Measurements from ENCODE around the gene AGTPBP1.
"Not testable (repeated sequence)": the region's sequence is repeated elsewhere in the genome, so short reads cannot be mapped to it uniquely, and the experiment has no call there.

AGTPBP1 gene

GRCh38 chr9:85631809-85632208 lies 109.9 kb downstream of the AGTPBP1 start:
- DNase-seq (ENCODE audit: low spot score) = no peak

- no peak for DNase-seq (ENCODE audit: low spot score)
Observed at GRCh38 chr9:85630676-85631075, 111.1 kb downstream of the AGTPBP1 start.

GRCh38 chr9:85617141-85617670 lies 124.5 kb downstream of the AGTPBP1 start:
- DNase-seq (ENCODE audit: low spot score) = no peak

- no peak for DNase-seq (ENCODE audit: low spot score)
Observed at GRCh38 chr9:85615792-85616191, 126.0 kb downstream of the AGTPBP1 start.

GRCh38 chr9:85610074-85610860 lies 131.5 kb downstream of the AGTPBP1 start:
- peak; percentile 66 for DNase-seq (ENCODE audit: low spot score)

GRCh38 chr9:85605905-85606304 lies 135.8 kb downstream of the AGTPBP1 start:
- no peak for DNase-seq (ENCODE audit: low spot score)

GRCh38 chr9:85603936-85604335 lies 137.8 kb downstream of the AGTPBP1 start:
- no peak for DNase-seq (ENCODE audit: low spot score)

GRCh38 chr9:85602742-85603141 lies 139.0 kb downstream of the AGTPBP1 start:
- DNase-seq (ENCODE audit: low spot score) = no peak

- DNase-seq (ENCODE audit: low spot score) = no peak
Observed at GRCh38 chr9:85600675-85601263, 141.0 kb downstream of the AGTPBP1 start.

GRCh38 chr9:85599540-85600105 lies 142.1 kb downstream of the AGTPBP1 start:
- DNase-seq (ENCODE audit: low spot score) = no peak

GRCh38 chr9:85594316-85594715 lies 147.4 kb downstream of the AGTPBP1 start:
- DNase-seq (ENCODE audit: low spot score) = no peak

- no peak for DNase-seq (ENCODE audit: low spot score)
Observed at GRCh38 chr9:85586684-85587083, 155.1 kb downstream of the AGTPBP1 start.

GRCh38 chr9:85577353-85577952 lies 164.3 kb downstream of the AGTPBP1 start:
- no peak for DNase-seq (ENCODE audit: low spot score)

GRCh38 chr9:85575868-85576267 lies 165.9 kb downstream of the AGTPBP1 start:
- DNase-seq (ENCODE audit: low spot score) = no peak

GRCh38 chr9:85573546-85573945 lies 168.2 kb downstream of the AGTPBP1 start:
- not testable (repeated sequence) for DNase-seq (ENCODE audit: low spot score)

- not testable (repeated sequence) for DNase-seq (ENCODE audit: low spot score)
Observed at GRCh38 chr9:85572917-85573316, 168.8 kb downstream of the AGTPBP1 start.

GRCh38 chr9:85569988-85570387 lies 171.8 kb downstream of the AGTPBP1 start:
- DNase-seq (ENCODE audit: low spot score) = no peak

- DNase-seq (ENCODE audit: low spot score) = no peak
Observed at GRCh38 chr9:85559526-85559925, 182.2 kb downstream of the AGTPBP1 start.

- DNase-seq (ENCODE audit: low spot score) = no peak
Observed at GRCh38 chr9:85554349-85554748, 187.4 kb downstream of the AGTPBP1 start.

GRCh38 chr9:85553475-85553874 lies 188.3 kb downstream of the AGTPBP1 start:
- no peak for DNase-seq (ENCODE audit: low spot score)

- DNase-seq (ENCODE audit: low spot score) = no peak
Observed at GRCh38 chr9:85547599-85547998, 194.2 kb downstream of the AGTPBP1 start.

- DNase-seq (ENCODE audit: low spot score) = no peak
Observed at GRCh38 chr9:85543196-85543595, 198.6 kb downstream of the AGTPBP1 start.

- no peak for DNase-seq (ENCODE audit: low spot score)
Observed at GRCh38 chr9:85541876-85542275, 199.9 kb downstream of the AGTPBP1 start.

All from hematopoietic multipotent progenitor cell treated with erythropoietin and hydrocortisone succinate and interleukin-3 and kit ligand, for 17 days (in vitro differentiated cells).